ENCODE measurements around the gene C17orf50.

The C17orf50 gene

DNA sequence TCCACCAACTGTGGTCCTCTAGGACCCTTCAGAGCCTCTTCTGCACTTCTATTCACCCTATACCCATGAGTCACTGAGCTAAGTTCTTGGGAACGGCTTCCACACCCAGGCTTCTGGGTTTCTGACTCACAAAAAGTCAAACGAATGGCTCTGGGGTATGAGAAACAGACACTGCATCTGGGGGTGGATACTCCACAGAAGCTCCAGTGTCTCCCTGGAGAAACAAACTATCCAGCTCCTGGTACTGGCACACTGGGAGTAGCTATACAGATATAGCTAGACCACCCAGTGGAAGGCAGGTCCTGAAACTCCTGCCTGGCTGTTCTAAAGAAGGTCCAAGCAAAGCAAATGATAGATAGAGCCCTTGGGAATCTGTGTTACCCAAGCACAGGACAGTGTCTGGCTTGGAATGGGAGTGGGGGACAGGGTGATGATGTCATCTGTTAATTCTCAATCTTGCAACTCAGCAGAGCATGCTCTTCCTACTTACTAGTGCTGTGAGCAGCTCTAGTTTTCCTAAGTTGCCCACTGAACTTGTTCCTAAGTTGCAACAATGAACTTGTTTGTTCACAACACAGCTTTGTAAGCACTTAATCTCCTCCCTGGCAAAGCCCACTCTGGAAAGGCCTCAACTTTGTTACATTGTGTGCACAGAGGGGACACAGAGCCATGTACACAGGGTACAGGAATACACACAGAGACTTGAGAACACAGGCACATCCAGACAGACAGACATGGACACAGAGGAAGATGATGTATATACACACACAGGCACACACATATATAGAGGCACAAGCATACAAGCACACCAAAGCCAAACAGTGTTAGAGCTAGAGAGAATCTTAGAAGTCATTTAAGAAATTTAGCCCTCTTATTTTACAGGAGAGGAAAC is 28.0 kb downstream of the C17orf50 start:
- Histone ChIP-seq H3K4me3 (ENCODE audit: severe bottlenecking) (no peak overlapping the region), H3K27me3 (ENCODE audit: insufficient read depth, poor library complexity, severe bottlenecking) (no peaks in the 10 kb centered on the region), H3K9me3 (ENCODE audit: severe bottlenecking) (no peaks in the 10 kb centered on the region), H3K36me3 (ENCODE audit: low read depth) (no peaks in the 10 kb centered on the region), H3K27ac (ENCODE audit: poor library complexity, severe bottlenecking) (peak overlapping the region; percentile 91), H3K4me1 (ENCODE audit: insufficient read depth, poor library complexity, severe bottlenecking) (peaks cover 71% of the 10 kb centered on the region)
- TF ChIP-seq, protein P1, sequence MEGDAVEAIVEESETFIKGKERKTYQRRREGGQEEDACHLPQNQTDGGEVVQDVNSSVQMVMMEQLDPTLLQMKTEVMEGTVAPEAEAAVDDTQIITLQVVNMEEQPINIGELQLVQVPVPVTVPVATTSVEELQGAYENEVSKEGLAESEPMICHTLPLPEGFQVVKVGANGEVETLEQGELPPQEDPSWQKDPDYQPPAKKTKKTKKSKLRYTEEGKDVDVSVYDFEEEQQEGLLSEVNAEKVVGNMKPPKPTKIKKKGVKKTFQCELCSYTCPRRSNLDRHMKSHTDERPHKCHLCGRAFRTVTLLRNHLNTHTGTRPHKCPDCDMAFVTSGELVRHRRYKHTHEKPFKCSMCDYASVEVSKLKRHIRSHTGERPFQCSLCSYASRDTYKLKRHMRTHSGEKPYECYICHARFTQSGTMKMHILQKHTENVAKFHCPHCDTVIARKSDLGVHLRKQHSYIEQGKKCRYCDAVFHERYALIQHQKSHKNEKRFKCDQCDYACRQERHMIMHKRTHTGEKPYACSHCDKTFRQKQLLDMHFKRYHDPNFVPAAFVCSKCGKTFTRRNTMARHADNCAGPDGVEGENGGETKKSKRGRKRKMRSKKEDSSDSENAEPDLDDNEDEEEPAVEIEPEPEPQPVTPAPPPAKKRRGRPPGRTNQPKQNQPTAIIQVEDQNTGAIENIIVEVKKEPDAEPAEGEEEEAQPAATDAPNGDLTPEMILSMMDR (IDR thresholded peaks at IDR 0.05; ENCODE audit: poor library complexity, severe bottlenecking) = no peak
- peak; percentile 76 for ATAC-seq (ENCODE audit: low read depth)
- DNase-seq (ENCODE audit: low spot score) = no peak

DNA sequence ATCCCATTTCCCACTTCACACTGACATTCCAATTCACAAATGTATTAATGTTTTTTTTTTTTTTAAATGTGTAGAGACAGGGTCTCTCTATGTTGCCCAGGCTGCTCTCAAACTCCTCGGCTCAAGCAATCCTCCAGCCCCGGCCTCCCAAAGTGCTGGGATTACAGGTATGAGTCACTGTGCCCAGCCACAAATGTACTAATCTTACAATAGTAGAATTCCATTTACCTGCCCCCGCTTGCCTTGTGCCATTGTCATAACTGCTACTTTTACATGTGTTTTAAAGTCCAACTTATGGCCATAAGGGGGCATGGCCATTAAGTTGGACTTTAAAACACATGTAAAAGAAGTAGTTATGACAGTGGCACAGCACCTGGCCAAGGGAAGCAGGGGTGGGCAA is 30.2 kb downstream of the C17orf50 start:
- no peaks in the 10 kb centered on the region for H3K27me3 ChIP-seq (ENCODE audit: insufficient read depth, poor library complexity, severe bottlenecking)
- no peaks in the 10 kb centered on the region for H3K36me3 ChIP-seq (ENCODE audit: low read depth)
- H3K9me3 ChIP-seq (ENCODE audit: severe bottlenecking) = no peaks in the 10 kb centered on the region
- TF ChIP-seq, protein P1 (IDR thresholded peaks at IDR 0.05; ENCODE audit: poor library complexity, severe bottlenecking) = no peak
- ATAC-seq (ENCODE audit: low read depth) (no peak), DNase-seq (ENCODE audit: low spot score) (no peak)
- peaks cover 52% of the 10 kb centered on the region for H3K4me1 ChIP-seq (ENCODE audit: insufficient read depth, poor library complexity, severe bottlenecking)
- peak overlapping the region; percentile 91 for H3K27ac ChIP-seq (ENCODE audit: poor library complexity, severe bottlenecking)
- no peak overlapping the region for H3K4me3 ChIP-seq (ENCODE audit: severe bottlenecking)

DNA sequence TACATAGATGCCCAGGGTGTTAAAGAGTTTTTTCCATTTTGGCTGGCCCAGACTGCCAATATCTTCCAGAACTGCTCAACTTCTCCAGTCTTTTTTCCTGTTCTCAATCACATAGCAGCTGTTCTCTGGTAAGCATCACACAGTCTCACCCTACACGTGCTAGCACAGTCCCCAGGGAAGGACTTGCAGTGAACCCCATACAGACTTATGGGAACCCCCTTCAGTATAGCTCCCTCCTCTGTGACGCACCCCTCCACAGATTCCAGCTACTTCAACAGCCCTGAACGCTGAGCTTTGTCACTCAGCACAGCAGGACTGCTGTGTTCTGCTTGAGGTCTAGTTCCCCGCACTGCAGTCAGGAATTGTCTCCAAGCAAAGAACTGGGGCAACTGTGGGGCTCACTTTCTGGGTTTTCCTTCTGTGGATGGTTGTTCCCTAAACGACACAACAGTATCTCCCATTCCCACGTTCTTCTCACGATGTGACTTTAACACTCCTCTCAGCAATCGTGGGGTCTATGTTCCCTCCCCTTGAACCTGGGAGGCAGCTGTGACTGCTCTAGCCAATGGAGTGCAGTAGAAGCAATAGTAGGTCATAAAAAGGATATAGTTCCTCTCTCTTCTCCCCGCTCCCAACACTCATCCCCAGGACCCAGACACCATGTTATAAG is 31.1 kb downstream of the C17orf50 start:
- Histone ChIP-seq H3K27me3 (ENCODE audit: insufficient read depth, poor library complexity, severe bottlenecking) (no peaks in the 10 kb centered on the region), H3K9me3 (ENCODE audit: severe bottlenecking) (no peaks in the 10 kb centered on the region), H3K27ac (ENCODE audit: poor library complexity, severe bottlenecking) (peak overlapping the region; percentile 91), H3K36me3 (ENCODE audit: low read depth) (no peaks in the 10 kb centered on the region), H3K4me3 (ENCODE audit: severe bottlenecking) (no peak overlapping the region), H3K4me1 (ENCODE audit: insufficient read depth, poor library complexity, severe bottlenecking) (peaks cover 45% of the 10 kb centered on the region)
- ATAC-seq (ENCODE audit: low read depth) = no peak
- TF ChIP-seq, protein P1 (IDR thresholded peaks at IDR 0.05; ENCODE audit: poor library complexity, severe bottlenecking) = no peak
- no peak for DNase-seq (ENCODE audit: low spot score)

DNA sequence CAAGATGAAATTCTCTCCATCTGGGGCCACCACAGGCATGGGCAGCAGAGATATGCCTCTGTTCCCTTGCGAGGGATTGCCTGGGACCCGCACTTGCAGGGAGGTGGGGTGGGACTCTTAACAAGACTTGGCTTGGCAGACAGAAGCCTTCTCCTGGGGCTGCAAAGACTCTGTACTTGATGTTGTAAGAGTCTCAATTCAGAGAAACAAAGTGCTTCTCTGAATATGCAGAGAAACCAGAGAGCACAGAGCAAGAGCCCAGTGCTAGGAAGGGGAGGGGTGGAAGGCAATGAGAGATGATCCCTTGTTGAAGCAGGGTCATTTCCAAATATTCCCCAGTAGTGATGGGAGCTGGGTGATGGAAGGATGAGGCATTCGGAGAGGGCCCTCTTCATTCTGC is 32.6 kb downstream of the C17orf50 start:
- no peak for DNase-seq (ENCODE audit: low spot score)
- no peaks in the 10 kb centered on the region for H3K36me3 ChIP-seq (ENCODE audit: low read depth)
- H3K27ac ChIP-seq (ENCODE audit: poor library complexity, severe bottlenecking) = no peak overlapping the region
- no peaks in the 10 kb centered on the region for H3K9me3 ChIP-seq (ENCODE audit: severe bottlenecking)
- peaks cover 32% of the 10 kb centered on the region for H3K4me1 ChIP-seq (ENCODE audit: insufficient read depth, poor library complexity, severe bottlenecking)
- TF ChIP-seq, protein P1 (IDR thresholded peaks at IDR 0.05; ENCODE audit: poor library complexity, severe bottlenecking) = no peak
- H3K27me3 ChIP-seq (ENCODE audit: insufficient read depth, poor library complexity, severe bottlenecking) = no peaks in the 10 kb centered on the region
- no peak for ATAC-seq (ENCODE audit: low read depth)
- peak overlapping the region; percentile 45 for H3K4me3 ChIP-seq (ENCODE audit: severe bottlenecking)
